HG02938 (cell line): ENCODE data around the gene TMEM30A.

Experiments
- ATAC-seq: cut with Tn5 transposase; IDR thresholded peaks from one replicate; pipeline ENCODE4 v1.9.1; 2021; ENCODE audit warnings: mild to moderate bottlenecking, moderate library complexity; ENCODE audit not compliant: unreplicated experiment

The TMEM30A gene

GRCh38 chr6:75284632-75285282 lies at the start of gene TMEM30A:
Gene TMEM30A, minus strand, starts transcription at chr6:75284792. Its CDS starts 154 bp downstream, at chr6:75284638.
- ATAC-seq, result peak; percentile 86

DNA sequence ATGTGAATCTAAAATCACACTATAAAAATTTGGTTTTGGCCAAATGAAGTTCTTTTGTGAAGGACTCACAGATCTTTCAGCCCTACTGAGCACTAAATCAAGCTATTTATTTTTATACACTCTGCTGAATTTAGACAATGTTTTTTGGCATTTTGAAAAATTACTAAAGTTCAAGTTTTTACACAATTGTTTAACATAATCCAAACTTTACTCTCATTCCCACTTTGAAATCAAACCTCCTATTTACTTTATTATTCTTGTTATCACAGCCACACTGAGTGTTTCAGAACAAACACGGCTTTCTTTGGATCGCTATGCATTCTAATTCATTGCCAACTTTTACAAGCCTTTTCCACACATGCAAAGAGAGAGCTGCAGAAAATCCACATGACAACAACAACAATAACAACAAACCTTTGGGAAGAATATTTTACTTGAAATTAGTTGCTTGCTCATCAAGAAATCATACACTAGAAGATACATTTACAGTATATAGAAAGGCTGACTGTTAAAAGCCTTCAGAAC lies 49.1 kb upstream of the TMEM30A start:
- ATAC-seq, result no peak

- ATAC-seq, result no peak
Observed at GRCh38 chr6:75331151-75331550, 46.6 kb upstream of the TMEM30A start.

DNA sequence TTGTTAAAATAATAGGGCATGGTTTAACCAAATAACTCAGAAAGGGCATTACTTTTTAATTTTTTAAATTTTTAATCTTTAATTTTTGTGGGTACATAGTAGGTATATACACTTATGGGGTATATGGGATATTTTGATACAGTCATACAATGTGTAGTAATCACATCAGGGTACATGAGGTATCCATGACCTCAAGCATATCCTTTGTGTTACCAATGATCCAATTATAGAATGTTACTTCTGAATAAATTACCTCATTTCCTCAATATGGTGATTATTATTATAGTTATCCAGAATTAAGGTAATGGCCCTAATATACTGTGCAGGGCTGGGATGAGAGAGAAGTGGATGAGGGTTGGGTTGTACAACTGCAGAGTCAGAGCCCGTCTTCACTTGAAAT lies 45.1 kb upstream of the TMEM30A start:
- no peak for ATAC-seq

DNA sequence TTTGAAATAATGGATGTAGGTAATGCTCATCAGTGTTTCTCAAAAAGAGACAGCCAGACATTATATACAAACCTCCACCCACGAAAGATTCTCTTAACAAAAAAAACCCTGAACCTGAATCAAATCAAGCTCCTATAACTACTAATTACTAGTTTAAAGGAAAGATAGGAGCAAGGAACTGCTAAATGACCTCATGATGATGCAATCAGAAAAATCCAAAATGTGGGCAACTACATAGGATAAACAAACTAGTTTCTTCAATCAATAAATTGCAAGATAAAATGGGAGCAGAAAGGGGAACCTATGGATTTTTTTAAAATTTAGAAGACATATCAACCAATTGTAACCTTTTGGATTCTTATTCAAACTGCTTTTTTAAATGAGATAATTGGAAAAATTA lies 43.2 kb upstream of the TMEM30A start:
- ATAC-seq, result no peak

DNA sequence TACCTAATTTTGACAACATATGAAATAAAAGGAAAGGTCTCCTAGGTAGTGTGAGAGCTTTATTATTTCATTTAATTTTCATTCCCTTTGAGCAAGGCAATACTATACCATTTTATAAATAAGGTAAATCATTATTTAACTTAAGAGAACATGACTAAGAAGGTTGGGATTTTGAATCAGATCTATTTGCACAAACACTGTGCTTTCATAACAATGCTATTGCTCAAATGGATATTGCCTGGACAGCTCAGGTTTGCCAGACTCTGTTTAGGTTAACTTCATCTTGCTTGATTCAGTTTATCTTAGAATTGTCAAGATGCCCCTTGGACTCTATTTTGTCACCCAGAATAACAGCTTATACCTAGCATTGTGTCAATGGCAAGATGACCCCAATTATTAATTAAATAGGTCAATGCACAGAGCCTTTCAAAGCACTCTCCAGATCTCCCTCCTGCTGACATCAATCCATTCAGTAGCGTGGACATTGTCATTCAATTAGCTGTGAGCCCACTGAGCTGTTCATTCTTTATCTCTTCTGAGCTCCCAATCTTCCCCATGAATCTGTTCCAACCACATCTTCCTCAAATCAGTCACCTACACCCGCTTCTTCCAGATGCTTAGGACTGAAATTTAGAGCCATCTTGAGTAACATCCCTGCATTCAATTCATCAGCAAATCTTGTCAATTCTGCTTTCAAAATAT lies 42.1 kb upstream of the TMEM30A start:
- no peak for ATAC-seq

GRCh38 chr6:75318900-75319299 lies 34.3 kb upstream of the TMEM30A start:
- no peak for ATAC-seq

- ATAC-seq, result no peak
Observed at GRCh38 chr6:75317503-75318206, 33.1 kb upstream of the TMEM30A start.

GRCh38 chr6:75315978-75316377 lies 31.4 kb upstream of the TMEM30A start:
- ATAC-seq, result no peak

GRCh38 chr6:75308250-75308988 lies 23.8 kb upstream of the TMEM30A start:
- ATAC-seq, result no peak

- ATAC-seq, result no peak
Observed at GRCh38 chr6:75307364-75308004, 22.9 kb upstream of the TMEM30A start.

GRCh38 chr6:75306064-75306463 lies 21.5 kb upstream of the TMEM30A start:
- no peak for ATAC-seq

- no peak for ATAC-seq
Observed at GRCh38 chr6:75305573-75305972, 21.0 kb upstream of the TMEM30A start.

- no peak for ATAC-seq
Observed at GRCh38 chr6:75302280-75302679, 17.7 kb upstream of the TMEM30A start.

- no peak for ATAC-seq
Observed at GRCh38 chr6:75301537-75301936, 16.9 kb upstream of the TMEM30A start.

DNA sequence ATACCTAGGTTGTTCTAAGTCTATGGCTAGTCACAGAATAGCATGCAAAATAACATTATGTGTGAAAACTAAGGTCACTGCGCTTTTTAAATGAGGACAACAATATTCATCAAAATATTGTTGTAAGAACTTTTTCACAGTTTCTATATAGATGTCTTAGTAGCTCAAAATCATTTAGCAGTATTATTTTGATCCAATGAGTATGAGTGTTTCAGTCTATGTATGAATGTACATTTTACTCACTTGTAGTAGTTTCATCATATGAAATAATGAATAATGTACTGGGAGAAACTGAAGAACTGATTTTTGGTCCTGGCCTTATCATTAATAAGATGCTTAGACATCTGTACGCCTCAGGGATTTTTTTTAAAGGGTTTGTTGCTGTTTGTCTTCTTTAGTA lies 16.5 kb upstream of the TMEM30A start:
- ATAC-seq, result no peak

- no peak for ATAC-seq
Observed at GRCh38 chr6:75300531-75300855, 15.9 kb upstream of the TMEM30A start.

DNA sequence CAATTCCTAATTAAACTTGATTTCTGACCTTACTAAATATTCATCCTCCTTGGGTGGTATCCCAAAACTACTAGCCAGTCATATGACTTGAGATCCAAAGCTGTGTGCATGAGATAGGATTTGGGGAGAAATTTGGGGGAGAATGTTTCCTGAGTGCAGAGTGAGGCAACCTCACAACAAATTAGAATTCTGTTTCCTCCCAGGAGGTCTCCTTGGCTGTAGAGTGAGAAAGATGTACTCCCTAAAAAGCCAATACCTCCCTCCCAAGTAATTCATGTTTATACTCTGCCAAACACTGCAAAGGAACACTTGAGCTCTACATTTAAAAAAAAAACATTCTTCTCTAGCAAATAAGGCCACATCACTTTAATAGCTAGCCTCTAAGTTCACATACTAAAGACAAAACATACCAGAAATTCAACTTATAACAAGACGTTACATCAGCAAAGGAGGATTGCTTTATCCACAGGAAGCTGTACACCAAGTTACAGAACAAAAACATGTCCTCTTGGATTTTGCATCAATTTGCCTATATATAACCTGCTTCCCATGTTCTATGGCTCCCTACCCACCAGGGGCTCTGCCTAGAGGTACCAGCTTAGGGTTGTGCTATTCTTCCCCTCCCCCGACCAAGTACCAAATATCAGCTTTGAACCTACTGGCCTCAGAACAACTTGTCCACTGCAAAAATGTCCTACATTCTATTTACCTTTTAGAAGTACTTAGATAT lies 15.4 kb upstream of the TMEM30A start:
- ATAC-seq, result no peak

DNA sequence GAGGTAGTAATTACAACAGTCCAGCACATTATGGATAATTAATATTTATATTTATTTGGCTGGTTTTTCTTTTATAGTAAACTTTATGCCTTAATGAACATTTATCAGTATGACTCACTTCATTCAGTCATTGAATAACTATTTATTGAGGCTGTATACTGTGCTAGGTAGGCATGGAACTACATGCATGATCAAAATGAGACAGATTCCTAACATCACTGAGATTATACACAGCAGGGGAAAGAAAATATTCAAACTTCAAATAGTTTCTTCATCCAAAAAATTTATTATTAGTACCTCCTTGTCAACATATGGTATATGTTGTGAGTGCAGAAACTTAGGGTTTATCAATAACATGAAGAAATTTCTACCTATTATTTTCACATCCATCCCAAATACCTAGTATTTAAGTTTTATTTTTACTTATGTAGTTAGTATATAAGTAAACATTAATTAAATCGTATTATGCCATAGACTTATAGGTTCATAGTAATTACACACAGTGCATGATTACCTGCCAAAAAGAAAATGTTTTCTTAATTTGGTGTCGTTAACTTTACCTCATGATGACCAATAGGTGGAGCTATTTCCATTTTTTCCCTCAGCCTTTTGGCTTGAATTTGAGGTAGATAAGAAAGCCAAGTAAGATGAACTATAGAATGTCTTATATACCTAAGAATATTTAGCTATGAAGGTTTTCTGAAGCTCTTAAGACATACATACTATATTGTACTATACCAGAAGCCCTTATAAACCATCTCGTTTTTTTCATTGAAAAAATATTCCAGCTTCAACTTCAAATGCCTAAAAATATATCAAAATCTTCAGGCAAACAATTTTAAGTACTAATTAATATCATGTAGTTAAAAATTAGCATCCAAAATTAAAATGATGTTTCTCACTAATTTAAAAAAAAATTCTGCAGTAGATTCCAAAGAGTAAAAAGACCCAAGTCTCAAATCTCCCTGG lies 12.5 kb upstream of the TMEM30A start:
- peak; percentile 52 for ATAC-seq
